HUES48 (cell line): ENCODE measurements around the gene NPIPB12.
"Not testable (repeated sequence)": the region's sequence is repeated elsewhere in the genome, so short reads cannot be mapped to it uniquely, and the experiment has no call there.

Source experiments
- H3K27ac ChIP-seq: one replicate; pipeline ENCODE4 v1.7.0; 2013; ENCODE audit warnings: low read depth, low read length, inconsistent platforms
- H3K27me3 ChIP-seq: 2 replicates; pipeline ENCODE4 v1.6.1; 2013; ENCODE audit warnings: mild to moderate bottlenecking, low read length; ENCODE audit not compliant: control insufficient read depth, insufficient read depth
- H3K36me3 ChIP-seq: 2 replicates; pipeline ENCODE4 v1.6.1; 2013; ENCODE audit warnings: low read length; ENCODE audit not compliant: control insufficient read depth, insufficient read depth
- H3K4me1 ChIP-seq: 2 replicates; pipeline ENCODE4 v1.6.1; 2013; ENCODE audit warnings: mild to moderate bottlenecking, low read length; ENCODE audit not compliant: control insufficient read depth, insufficient read depth
- H3K4me3 ChIP-seq: 2 replicates; pipeline ENCODE4 v1.5.1; 2013; ENCODE audit warnings: mild to moderate bottlenecking, low read depth, low read length
- H3K9ac ChIP-seq: 2 replicates; pipeline ENCODE4 v1.6.1; 2013; ENCODE audit warnings: mild to moderate bottlenecking, low read depth, low read length, moderate library complexity
- H3K9me3 ChIP-seq: 2 replicates; pipeline ENCODE4 v1.6.1; 2013; ENCODE audit warnings: low read length; ENCODE audit not compliant: control insufficient read depth, insufficient read depth

NPIPB12 gene

GRCh38 chr16:29506308-29506707 lies at the start of gene NPIPB12:
NPIPB12 (minus strand) TSS chr16:29506408.
- H3K9ac ChIP-seq, H3K9me3 ChIP-seq, H3K27me3 ChIP-seq, H3K36me3 ChIP-seq, H3K27ac ChIP-seq, H3K4me1 ChIP-seq, H3K4me3 ChIP-seq: not testable (repeated sequence)

- H3K27me3 ChIP-seq, H3K9me3 ChIP-seq, H3K27ac ChIP-seq, H3K4me3 ChIP-seq, H3K36me3 ChIP-seq, H3K9ac ChIP-seq, H3K4me1 ChIP-seq: not testable (repeated sequence)
Measured at GRCh38 chr16:29521520-29521919, 15.3 kb upstream of the NPIPB12 start.

- H3K27ac ChIP-seq, H3K36me3 ChIP-seq, H3K9me3 ChIP-seq, H3K27me3 ChIP-seq, H3K4me1 ChIP-seq, H3K4me3 ChIP-seq, H3K9ac ChIP-seq: not testable (repeated sequence)
Measured at GRCh38 chr16:29482276-29482675, 23.9 kb downstream of the NPIPB12 start.

GRCh38 chr16:29472065-29472464 lies 34.1 kb downstream of the NPIPB12 start:
- H3K4me1 ChIP-seq, H3K27me3 ChIP-seq, H3K4me3 ChIP-seq, H3K9me3 ChIP-seq, H3K9ac ChIP-seq, H3K27ac ChIP-seq, H3K36me3 ChIP-seq: not testable (repeated sequence)

GRCh38 chr16:29469660-29470059 lies 36.5 kb downstream of the NPIPB12 start:
- H3K4me3 ChIP-seq, H3K9ac ChIP-seq, H3K27ac ChIP-seq, H3K36me3 ChIP-seq, H3K9me3 ChIP-seq, H3K27me3 ChIP-seq, H3K4me1 ChIP-seq: not testable (repeated sequence)

- not testable (repeated sequence) for H3K4me3 ChIP-seq, H3K4me1 ChIP-seq, H3K27ac ChIP-seq, H3K36me3 ChIP-seq, H3K9ac ChIP-seq, H3K9me3 ChIP-seq, H3K27me3 ChIP-seq
Measured at GRCh38 chr16:29467654-29468366, 38.4 kb downstream of the NPIPB12 start.

GRCh38 chr16:29466904-29467303 lies 39.3 kb downstream of the NPIPB12 start:
- not testable (repeated sequence) for H3K27me3 ChIP-seq, H3K4me1 ChIP-seq, H3K9me3 ChIP-seq, H3K4me3 ChIP-seq, H3K36me3 ChIP-seq, H3K27ac ChIP-seq, H3K9ac ChIP-seq

- not testable (repeated sequence) for H3K27me3 ChIP-seq, H3K4me1 ChIP-seq, H3K27ac ChIP-seq
Measured at GRCh38 chr16:29465985-29466824, 40.0 kb downstream of the NPIPB12 start.

GRCh38 chr16:29460647-29461030 lies 45.6 kb downstream of the NPIPB12 start:
- H3K9me3 ChIP-seq, H3K36me3 ChIP-seq, H3K27me3 ChIP-seq, H3K4me1 ChIP-seq, H3K4me3 ChIP-seq, H3K9ac ChIP-seq, H3K27ac ChIP-seq: not testable (repeated sequence)

More at GRCh38 chr16:29465985-29466824, 40.0 kb downstream of the NPIPB12 start:
- H3K36me3 ChIP-seq, H3K9ac ChIP-seq, H3K9me3 ChIP-seq, H3K4me3 ChIP-seq: not testable (repeated sequence)

GRCh38 chr16:29459706-29460646 lies 46.2 kb downstream of the NPIPB12 start, which contains the start of gene SULT1A4:
SULT1A4 (plus strand) TSS chr16:29459913; CDS start chr16:29461386, 1,473 bp downstream.
- H3K36me3 ChIP-seq, H3K27me3 ChIP-seq, H3K4me1 ChIP-seq, H3K27ac ChIP-seq, H3K4me3 ChIP-seq, H3K9me3 ChIP-seq, H3K9ac ChIP-seq: not testable (repeated sequence)

- not testable (repeated sequence) for H3K36me3 ChIP-seq, H3K9ac ChIP-seq, H3K4me3 ChIP-seq, H3K4me1 ChIP-seq, H3K9me3 ChIP-seq, H3K27me3 ChIP-seq, H3K27ac ChIP-seq
Measured at GRCh38 chr16:29457660-29458059, 48.5 kb downstream of the NPIPB12 start.
